Measurements from ENCODE around the gene CRHR1.
"Not testable (repeated sequence)": the region's sequence is repeated elsewhere in the genome, so short reads cannot be mapped to it uniquely, and the experiment has no call there.

Gene CRHR1

GRCh38 chr17:45849536-45849990, 65.4 kb downstream of the CRHR1 start:
- TF ChIP-seq POLR2AphosphoS5 (IDR thresholded peaks at IDR 0.05; ENCODE audit: low read depth, low read length) (no peak), TAF1 (IDR thresholded peaks at IDR 0.05; ENCODE audit: borderline replicate concordance, low read depth, low read length) (no peak), POLR2A (IDR thresholded peaks at IDR 0.05; ENCODE audit: low read depth, low read length) (no peak)
- no peak for FAIRE-seq
- DNase-seq (ENCODE audit: insufficient read length) = no peak

- no peak for FAIRE-seq
- no peak for TF ChIP-seq POLR2A (IDR thresholded peaks at IDR 0.05; ENCODE audit: low read depth, low read length)
- no peak for TF ChIP-seq TAF1 (IDR thresholded peaks at IDR 0.05; ENCODE audit: borderline replicate concordance, low read depth, low read length)
- TF ChIP-seq POLR2AphosphoS5 (IDR thresholded peaks at IDR 0.05; ENCODE audit: low read depth, low read length) = no peak
Measured at GRCh38 chr17:45850011-45850410, 65.9 kb downstream of the CRHR1 start.

DNA sequence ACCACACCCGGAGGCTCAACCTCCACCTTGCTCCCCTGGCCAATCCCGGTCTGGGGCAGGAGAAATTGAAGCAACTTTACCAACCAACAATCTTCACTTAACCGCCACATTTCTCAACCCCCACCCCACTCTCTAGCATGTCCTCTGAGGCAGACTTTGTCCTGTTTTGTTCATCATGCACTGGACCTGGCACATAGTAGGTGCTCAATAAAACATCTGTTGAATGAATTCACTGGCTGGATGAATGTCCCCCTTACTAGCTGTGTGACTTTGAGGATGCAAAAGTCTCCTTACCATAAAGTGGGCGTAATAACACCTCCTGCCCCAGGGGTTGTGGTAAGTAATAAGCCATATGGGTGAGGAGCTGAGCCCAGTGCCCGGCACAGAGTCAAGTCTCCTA, 66.3 kb downstream of the CRHR1 start:
- no peak for DNase-seq (ENCODE audit: insufficient read length)
- TF ChIP-seq POLR2A (IDR thresholded peaks at IDR 0.05; ENCODE audit: low read depth, low read length) (no peak), POLR2AphosphoS5 (IDR thresholded peaks at IDR 0.05; ENCODE audit: low read depth, low read length) (no peak), TAF1 (IDR thresholded peaks at IDR 0.05; ENCODE audit: borderline replicate concordance, low read depth, low read length) (no peak)
- FAIRE-seq = no peak

More at GRCh38 chr17:45850011-45850410, 65.9 kb downstream of the CRHR1 start:
- no peak for DNase-seq (ENCODE audit: insufficient read length)

DNA sequence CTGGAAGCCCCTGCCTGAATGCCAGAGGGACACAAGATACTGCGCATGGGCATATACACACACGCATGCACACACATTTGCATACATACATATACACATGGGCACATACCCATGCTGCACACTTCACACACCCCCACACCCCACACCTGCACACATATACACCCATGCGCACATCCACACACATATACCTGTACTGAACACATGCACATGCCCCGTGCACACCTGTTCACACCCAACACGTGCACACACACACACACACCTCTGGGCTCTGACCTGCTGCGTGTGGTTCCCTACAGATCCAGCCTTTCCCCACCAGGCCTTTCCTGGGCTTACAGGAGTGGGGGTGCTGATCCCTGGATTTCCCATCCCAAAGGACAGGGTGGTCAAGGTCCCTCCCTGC, 66.9 kb downstream of the CRHR1 start:
- DNase-seq (ENCODE audit: insufficient read length) = no peak
- no peak for FAIRE-seq
- no peak for TF ChIP-seq TAF1 (IDR thresholded peaks at IDR 0.05; ENCODE audit: borderline replicate concordance, low read depth, low read length)
- TF ChIP-seq POLR2A (IDR thresholded peaks at IDR 0.05; ENCODE audit: low read depth, low read length) = no peak
- TF ChIP-seq POLR2AphosphoS5 (IDR thresholded peaks at IDR 0.05; ENCODE audit: low read depth, low read length) = no peak

- FAIRE-seq (no peak), DNase-seq (ENCODE audit: insufficient read length) (no peak)
- TF ChIP-seq TAF1 (IDR thresholded peaks at IDR 0.05; ENCODE audit: borderline replicate concordance, low read depth, low read length) (no peak), POLR2AphosphoS5 (IDR thresholded peaks at IDR 0.05; ENCODE audit: low read depth, low read length) (no peak), POLR2A (IDR thresholded peaks at IDR 0.05; ENCODE audit: low read depth, low read length) (no peak)
Measured at GRCh38 chr17:45851464-45851863, 67.3 kb downstream of the CRHR1 start.

GRCh38 chr17:45851873-45852272, 67.8 kb downstream of the CRHR1 start:
- FAIRE-seq (no peak), DNase-seq (ENCODE audit: insufficient read length) (no peak)
- TF ChIP-seq POLR2A (IDR thresholded peaks at IDR 0.05; ENCODE audit: low read depth, low read length) (no peak), TAF1 (IDR thresholded peaks at IDR 0.05; ENCODE audit: borderline replicate concordance, low read depth, low read length) (no peak), POLR2AphosphoS5 (IDR thresholded peaks at IDR 0.05; ENCODE audit: low read depth, low read length) (no peak)

GRCh38 chr17:45852535-45853297, 68.6 kb downstream of the CRHR1 start:
- peak; percentile 64 for FAIRE-seq
- TF ChIP-seq POLR2A (IDR thresholded peaks at IDR 0.05; ENCODE audit: low read depth, low read length) (no peak), POLR2AphosphoS5 (IDR thresholded peaks at IDR 0.05; ENCODE audit: low read depth, low read length) (no peak), TAF1 (IDR thresholded peaks at IDR 0.05; ENCODE audit: borderline replicate concordance, low read depth, low read length) (no peak)

GRCh38 chr17:45854209-45854608, 70.1 kb downstream of the CRHR1 start:
- no peak for FAIRE-seq
- DNase-seq (ENCODE audit: insufficient read length) = no peak
- no peak for TF ChIP-seq POLR2A (IDR thresholded peaks at IDR 0.05; ENCODE audit: low read depth, low read length)
- no peak for TF ChIP-seq TAF1 (IDR thresholded peaks at IDR 0.05; ENCODE audit: borderline replicate concordance, low read depth, low read length)
- no peak for TF ChIP-seq POLR2AphosphoS5 (IDR thresholded peaks at IDR 0.05; ENCODE audit: low read depth, low read length)

More at GRCh38 chr17:45852535-45853297, 68.6 kb downstream of the CRHR1 start:
- DNase-seq (ENCODE audit: insufficient read length) = no peak

GRCh38 chr17:45855691-45856336, 71.7 kb downstream of the CRHR1 start:
- FAIRE-seq = no peak
- no peak for TF ChIP-seq TAF1 (IDR thresholded peaks at IDR 0.05; ENCODE audit: borderline replicate concordance, low read depth, low read length)
- DNase-seq (ENCODE audit: insufficient read length) = no peak

DNA sequence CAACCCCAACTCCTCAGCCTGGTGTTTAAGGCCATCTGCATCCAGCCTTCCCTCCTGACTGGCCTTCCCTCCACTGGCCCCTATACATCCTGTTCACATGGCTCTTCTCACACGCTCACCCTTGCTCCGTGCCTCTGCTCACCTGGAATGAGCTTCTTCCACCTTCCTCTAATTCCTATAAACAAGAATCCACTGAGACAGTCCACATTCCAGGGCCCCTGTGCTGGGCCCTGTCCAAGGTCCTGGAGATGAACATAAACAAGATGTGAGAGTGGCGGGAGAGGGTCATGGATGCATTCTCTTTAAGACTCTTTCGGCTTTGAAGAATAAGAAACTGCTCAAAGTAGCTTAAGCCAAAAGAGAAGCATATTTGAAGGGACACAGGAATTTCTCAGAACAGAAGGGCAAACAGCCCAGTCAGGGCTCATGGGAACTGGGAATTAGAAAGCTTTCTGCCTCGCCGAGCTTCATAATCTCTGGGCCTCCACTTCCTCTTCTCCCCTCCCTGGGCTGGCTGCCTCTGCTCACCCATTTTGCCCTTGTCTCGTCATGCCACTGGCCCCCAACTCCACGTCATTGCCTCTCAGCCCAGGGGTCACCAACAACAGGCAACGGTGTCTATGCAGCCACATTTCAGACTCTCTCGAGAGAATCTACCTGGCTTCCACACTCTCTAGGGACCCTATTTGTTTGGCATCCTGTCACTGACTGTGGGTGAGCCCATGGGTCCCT, 74.0 kb downstream of the CRHR1 start:
- no peak for TF ChIP-seq TAF1 (IDR thresholded peaks at IDR 0.05; ENCODE audit: borderline replicate concordance, low read depth, low read length)
- TF ChIP-seq POLR2A (IDR thresholded peaks at IDR 0.05; ENCODE audit: low read depth, low read length) = no peak
- TF ChIP-seq POLR2AphosphoS5 (IDR thresholded peaks at IDR 0.05; ENCODE audit: low read depth, low read length) = no peak
- DNase-seq (ENCODE audit: insufficient read length) (no peak), FAIRE-seq (no peak)

DNA sequence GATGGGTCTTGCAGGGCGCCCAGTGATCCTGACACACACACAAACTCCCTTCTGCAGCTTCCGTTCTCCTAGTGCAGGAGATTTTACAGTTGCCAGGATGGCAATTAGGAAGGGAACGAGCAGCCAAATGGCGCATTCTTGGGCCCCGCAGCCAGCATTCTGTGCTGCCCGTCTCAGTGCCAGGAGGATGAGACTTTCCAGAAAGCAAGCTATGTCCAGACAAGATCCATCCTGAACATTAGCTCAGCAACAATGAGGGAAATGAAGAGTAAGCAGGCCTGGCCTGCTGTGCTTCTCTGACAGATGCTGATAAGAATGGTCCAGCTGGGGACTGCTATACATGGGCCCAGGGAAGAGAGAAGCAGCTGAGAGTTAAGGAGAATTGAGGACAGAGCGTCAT, 77.0 kb downstream of the CRHR1 start:
- FAIRE-seq (no peak), DNase-seq (ENCODE audit: insufficient read length) (no peak)
- TF ChIP-seq POLR2AphosphoS5 (IDR thresholded peaks at IDR 0.05; ENCODE audit: low read depth, low read length) = no peak
- TF ChIP-seq POLR2A (IDR thresholded peaks at IDR 0.05; ENCODE audit: low read depth, low read length) = no peak
- no peak for TF ChIP-seq TAF1 (IDR thresholded peaks at IDR 0.05; ENCODE audit: borderline replicate concordance, low read depth, low read length)

- FAIRE-seq; DNase-seq (ENCODE audit: insufficient read length): not testable (repeated sequence)
Measured at GRCh38 chr17:45862127-45862526, 78.0 kb downstream of the CRHR1 start.

Measured in GM12892 (cell line).